IMR-90 (cell line): ENCODE results near the gene MGST1. TPM values are rescaled to one million over a fixed set of nuclear protein-coding genes. Genes with fewer than 3 reads are reported as not detected.

Experiments
- ATAC-seq: fragments of 200-7000 bp; cut with Tn5 transposase; 2 replicates; pipeline ENCODE4 v1.9.1; 2020; ENCODE audit warnings: low read depth, mild to moderate bottlenecking, moderate library complexity
- BruUV-seq: library from RNA; stranded (reverse); fragments of 400-500 nt; replicated peaks from 2 replicates; lab custom pipeline; 2021; lab: Mats Ljungman, UMichigan
- CTCF ChIA-PET: fragments of 300-600 bp; formaldehyde crosslinking; extraction: SDS; loops from one replicate; lab custom pipeline; 2021; ENCODE audit warnings: antibody characterized with exemption; lab: Yijun Ruan, JAX
- POLR2A ChIA-PET: fragments of 300-600 bp; sonication (Branson Sonifier 250); formaldehyde crosslinking; loops from one replicate; lab custom pipeline; 2022; ENCODE audit warnings: antibody characterized with exemption; ENCODE audit not compliant: unreplicated experiment; lab: Charles Lee
- DNase-seq: peaks from one replicate; pipeline ENCODE4 v3.0.0; 2013
- H2AFZ ChIP-seq: replicated peaks from 2 replicates; pipeline ENCODE3; 2013; ENCODE audit warnings: low read length, mild to moderate bottlenecking; ENCODE audit not compliant: poor library complexity
- H2AK5ac ChIP-seq: 2 replicates; pipeline ENCODE4 v1.6.1; 2013; ENCODE audit warnings: low read depth, low read length, inconsistent platforms
- H2AK9ac ChIP-seq: replicated peaks from 2 replicates; pipeline ENCODE3; 2013; ENCODE audit warnings: mild to moderate bottlenecking, low read depth, low read length, moderate library complexity; ENCODE audit not compliant: poor library complexity
- H2BK120ac ChIP-seq: 2 replicates; pipeline ENCODE4 v1.6.1; 2013; ENCODE audit warnings: low read depth, low read length, inconsistent platforms
- H2BK15ac ChIP-seq: 3 replicates; pipeline ENCODE4 v1.6.1; 2013; ENCODE audit warnings: low read depth, low read length, inconsistent platforms
- H2BK20ac ChIP-seq: 2 replicates; pipeline ENCODE4 v1.6.1; 2013; ENCODE audit warnings: low read depth, mild to moderate bottlenecking, inconsistent platforms, low read length, moderate library complexity
- H2BK5ac ChIP-seq: 2 replicates; pipeline ENCODE4 v1.6.1; 2013; ENCODE audit warnings: mild to moderate bottlenecking, low read depth, low read length, inconsistent platforms; ENCODE audit not compliant: poor library complexity, severe bottlenecking
- H3K14ac ChIP-seq: replicated peaks from 2 replicates; pipeline ENCODE4 v1.6.1; 2013; ENCODE audit warnings: low read depth, low read length, inconsistent platforms
- H3K18ac ChIP-seq: 2 replicates; pipeline ENCODE4 v1.6.1; 2013; ENCODE audit warnings: low read depth, low read length, control low read depth
- H3K23ac ChIP-seq: 2 replicates; pipeline ENCODE4 v1.6.1; 2013; ENCODE audit warnings: low read depth, low read length, inconsistent platforms
- H3K27ac ChIP-seq: 2 replicates; pipeline ENCODE4 v1.5.1; 2013; ENCODE audit warnings: mild to moderate bottlenecking, control low read depth, low read length; ENCODE audit not compliant: insufficient read depth
- H3K27me3 ChIP-seq: 2 replicates; pipeline ENCODE4 v1.6.1; 2013; ENCODE audit warnings: low read length; ENCODE audit not compliant: control insufficient read depth, insufficient read depth
- H3K36me3 ChIP-seq: 2 replicates; pipeline ENCODE4 v1.6.1; 2013; ENCODE audit warnings: low read length, mixed read lengths; ENCODE audit not compliant: control insufficient read depth, insufficient read depth
- H3K4ac ChIP-seq: 2 replicates; pipeline ENCODE4 v1.6.1; 2013; ENCODE audit warnings: low read depth, low read length, inconsistent platforms
- H3K4me1 ChIP-seq: 2 replicates; pipeline ENCODE4 v1.6.1; 2013; ENCODE audit warnings: low read length, mixed read lengths; ENCODE audit not compliant: control insufficient read depth, insufficient read depth
- H3K4me2 ChIP-seq: 2 replicates; pipeline ENCODE4 v1.6.1; 2013; ENCODE audit warnings: low read depth, mild to moderate bottlenecking, control low read depth, low read length, moderate library complexity
- H3K4me3 ChIP-seq: 2 replicates; pipeline ENCODE4 v1.5.1; 2013; ENCODE audit warnings: low read depth, mild to moderate bottlenecking, control low read depth, low read length, moderate library complexity; ENCODE audit not compliant: insufficient read depth
- H3K56ac ChIP-seq: 2 replicates; pipeline ENCODE4 v1.6.1; 2013; ENCODE audit warnings: low read length, inconsistent platforms; ENCODE audit not compliant: insufficient read depth; ENCODE audit errors: extremely low read depth
- H3K79me1 ChIP-seq, 2 experiments: 2 replicates each; pipeline ENCODE4 v1.6.1; 2013; ENCODE audit warnings: low read length in 2 of 2, inconsistent platforms in 1 of 2, low read depth in 1 of 2
- H3K9ac ChIP-seq: 2 replicates; pipeline ENCODE4 v1.6.1; 2013; ENCODE audit warnings: low read depth, low read length, control low read depth
- H3K9me1 ChIP-seq: 2 replicates; pipeline ENCODE4 v1.6.1; 2013; ENCODE audit warnings: low read length, inconsistent platforms; ENCODE audit not compliant: insufficient read depth
- H3K9me3 ChIP-seq: 2 replicates; pipeline ENCODE4 v1.6.1; 2013; ENCODE audit warnings: low read length; ENCODE audit not compliant: control insufficient read depth, insufficient read depth
- H4K20me1 ChIP-seq: 2 replicates; pipeline ENCODE4 v1.6.1; 2013; ENCODE audit warnings: low read length, inconsistent platforms; ENCODE audit not compliant: insufficient read depth
- H4K5ac ChIP-seq: 2 replicates; pipeline ENCODE4 v1.6.1; 2013; ENCODE audit warnings: mild to moderate bottlenecking, low read depth, low read length, control low read depth
- H4K8ac ChIP-seq, 2 experiments: 2 replicates each; pipeline ENCODE4 v1.6.1; 2013; ENCODE audit warnings: low read depth in 2 of 2, low read length in 2 of 2, control low read depth in 1 of 2, inconsistent platforms in 1 of 2
- H4K91ac ChIP-seq: 2 replicates; pipeline ENCODE4 v1.6.1; 2013; ENCODE audit warnings: low read depth, low read length, inconsistent platforms; ENCODE audit not compliant: insufficient read depth
- BHLHE40 ChIP-seq: fragments of 150-350 bp; IDR thresholded peaks from 2 replicates; pipeline ENCODE4 v1.6.1; 2016; ENCODE audit warnings: mild to moderate bottlenecking, low read depth, low read length
- CEBPB ChIP-seq: IDR thresholded peaks from 2 replicates; pipeline ENCODE4 v1.6.1; 2012; ENCODE audit warnings: low read depth, low read length, improper control_type of control experiment
- CHD1 ChIP-seq: IDR thresholded peaks from 2 replicates; pipeline ENCODE4 v1.6.1; 2012; ENCODE audit warnings: low read depth, low read length, improper control_type of control experiment
- CTCF ChIP-seq: conservative IDR thresholded peaks from 2 replicates; pipeline ENCODE4 v1.5.1; 2012; ENCODE audit warnings: mild to moderate bottlenecking, low read depth, low read length, improper control_type of control experiment
- ELK1 ChIP-seq: fragments of 150-350 bp; IDR thresholded peaks from 2 replicates; pipeline ENCODE4 v1.6.1; 2016; ENCODE audit warnings: low read depth, mild to moderate bottlenecking, low read length, moderate library complexity, borderline replicate concordance
- FOS ChIP-seq: fragments of 150-350 bp; IDR thresholded peaks from 2 replicates; pipeline ENCODE4 v1.6.1; 2016; ENCODE audit warnings: low read depth, low read length
- MAFK ChIP-seq: IDR thresholded peaks from 2 replicates; pipeline ENCODE4 v1.6.1; 2012; ENCODE audit warnings: low read depth, low read length, improper control_type of control experiment
- MAZ ChIP-seq: IDR thresholded peaks from 2 replicates; pipeline ENCODE4 v1.6.1; 2012; ENCODE audit warnings: low read depth, mild to moderate bottlenecking, low read length, improper control_type of control experiment, moderate library complexity, borderline replicate concordance
- MXI1 ChIP-seq: IDR thresholded peaks from 2 replicates; pipeline ENCODE4 v1.6.1; 2012; ENCODE audit warnings: low read depth, mild to moderate bottlenecking, low read length, moderate library complexity, borderline replicate concordance
- NFE2L2 ChIP-seq: fragments of 150-350 bp; IDR thresholded peaks from 2 replicates; pipeline ENCODE4 v1.6.1; 2016; ENCODE audit warnings: low read depth, mild to moderate bottlenecking, low read length
- POLR2A ChIP-seq: IDR thresholded peaks from 2 replicates; pipeline ENCODE4 v1.6.1; 2012; ENCODE audit warnings: mild to moderate bottlenecking, low read depth, low read length
- RAD21 ChIP-seq: IDR thresholded peaks from 2 replicates; pipeline ENCODE4 v1.6.1; 2012; ENCODE audit warnings: low read length, improper control_type of control experiment
- RCOR1 ChIP-seq: IDR thresholded peaks from 2 replicates; pipeline ENCODE4 v1.6.1; 2012; ENCODE audit warnings: mild to moderate bottlenecking, low read length, improper control_type of control experiment; ENCODE audit not compliant: insufficient replicate concordance
- RFX5 ChIP-seq: IDR thresholded peaks from 2 replicates; pipeline ENCODE4 v1.8.0; 2012; ENCODE audit warnings: low read depth, mild to moderate bottlenecking, low read length, moderate library complexity
- SMC3 ChIP-seq: fragments of 150-350 bp; IDR thresholded peaks from 2 replicates; pipeline ENCODE4 v1.6.1; 2016; ENCODE audit warnings: low read depth, mild to moderate bottlenecking, antibody characterized with exemption, low read length, moderate library complexity
- USF2 ChIP-seq: fragments of 150-350 bp; IDR thresholded peaks from 2 replicates; pipeline ENCODE4 v1.6.1; 2017; ENCODE audit warnings: mild to moderate bottlenecking, antibody characterized with exemption, low read length, low read depth
- WGBS, 2 experiments: methylation state at CpG; one replicate each; pipeline versions ENCODE4 v1.1.5 to v1.1.7; 2013; ENCODE audit warnings: missing lambda C conversion rate in 2 of 2; ENCODE audit not compliant: insufficient read length in 1 of 2; ENCODE audit errors: extremely low coverage in 2 of 2; 5-methylcytosine and 5-hydroxymethylcytosine counted together
- dilution Hi-C: fragments of 300-500 bp; cut with HindIII; formaldehyde crosslinking; loops from one replicate; pipeline ENCODE4 v1.14.3; 2018; ENCODE audit warnings: low sequenced_read_pairs; ENCODE audit not compliant: unreplicated experiment
- in situ Hi-C: fragments of 300-500 bp; cut with MboI; formaldehyde crosslinking; loops from 3 replicates; pipeline ENCODE4 v1.14.3; 2019; ENCODE audit warnings: low sequenced_read_pairs, inconsistent platforms, mixed read lengths
- intact Hi-C: fragments of 100-400 bp; cut with micrococcal nuclease; formaldehyde crosslinking; loops from 2 replicates; pipeline ENCODE4 v1.10.0; 2022
- polyA plus RNA-seq, 3 experiments: library from polyadenylated mRNA; depleted of rRNA; stranded (reverse); fragments of >200 nt; gene quantifications; 2 replicates each; pipeline ENCODE4 v1.2.3, GENCODE V29; 2012; ENCODE audit warnings: low replicate concordance in 1 of 3
- total RNA-seq: library from RNA; depleted of rRNA; stranded (reverse); fragments of >200 nt; gene quantifications from 2 replicates; pipeline ENCODE4 v1.2.3, GENCODE V29; 2012

Gene MGST1
- total and polyA plus RNA-seq, 2 of the 4 experiments (the other 2 are of a cell fraction), result 105 to 280 TPM

- ATAC-seq, result no peak
- BruUV-seq, result no TSS peak
- H3K27ac ChIP-seq, result no peak overlapping the region
- H3K4me1 ChIP-seq, result no peaks in the 10 kb centered on the region
- WGBS, 2 experiments, result no CpG with 5 or more reads among the region's 2 CpGs
- no peaks in the 10 kb centered on the region for H3K9me1 ChIP-seq
- H3K23ac ChIP-seq, result no peak overlapping the region
- in situ Hi-C loops (no loop called here), intact Hi-C loops (loop anchor here (10.0 kb wide), 1 partner anchor 1061 kb away; no protein-coding TSS in a partner anchor), dilution Hi-C loops (no loop called here)
- H2AFZ ChIP-seq, result no peak overlapping the region
- H4K20me1 ChIP-seq, result no peaks in the 10 kb centered on the region
- H3K4ac ChIP-seq, result no peak overlapping the region
- H3K9ac ChIP-seq, result no peak overlapping the region
- ChIA-PET POLR2A (no interaction called here), CTCF (no interaction called here)
- H3K79me1 ChIP-seq, result no peaks in the 10 kb centered on the region
- H2BK120ac ChIP-seq, result no peak overlapping the region
- peaks cover 1% of the 10 kb centered on the region; the same call in 1 of the 2 replicates for H3K9me3 ChIP-seq
- no peak overlapping the region for H3K4me2 ChIP-seq
- no peaks in the 10 kb centered on the region for H3K27me3 ChIP-seq
- no peak overlapping the region for H2BK5ac ChIP-seq
- H4K5ac ChIP-seq, result no peak overlapping the region
- no peak overlapping the region for H4K91ac ChIP-seq
- no peak overlapping the region for H4K8ac ChIP-seq
- TF ChIP-seq RFX5, result no peak
- no peak for TF ChIP-seq CEBPB
- no peak for TF ChIP-seq POLR2A
- no peak for TF ChIP-seq CTCF
- TF ChIP-seq RAD21, result no peak
- no peak for TF ChIP-seq ELK1
- no peak for TF ChIP-seq MAFK
- TF ChIP-seq CHD1, result no peak
- TF ChIP-seq SMC3, result no peak
- TF ChIP-seq NFE2L2, result no peak
- no peak for TF ChIP-seq MAZ
- TF ChIP-seq FOS, result no peak
- no peak for TF ChIP-seq MXI1
- no peak for TF ChIP-seq RCOR1
- no peak for TF ChIP-seq BHLHE40
- TF ChIP-seq USF2, result no peak
- no peak overlapping the region for H3K14ac ChIP-seq
- no peaks in the 10 kb centered on the region for H3K36me3 ChIP-seq
- H2BK15ac ChIP-seq, result no peak overlapping the region
- H3K4me3 ChIP-seq, result no peak overlapping the region
- no peak for DNase-seq
- no peak overlapping the region for H3K18ac ChIP-seq
- no peak overlapping the region for H2AK9ac ChIP-seq
- no peak overlapping the region for H3K56ac ChIP-seq
- no peak overlapping the region for H2BK20ac ChIP-seq
- no peak overlapping the region for H2AK5ac ChIP-seq
Observed at GRCh38 chr12:16323638-16324037, 23.8 kb upstream of the MGST1 start.
